K562 (cell line): Measurements from ENCODE around the gene TSPAN14.

Source experiments
- BACH1 ChIP-seq: fragments of 200-800 bp; sonication (Bioruptor generic); IDR thresholded peaks from 2 replicates; pipeline ENCODE4 v1.6.1; 2016; ENCODE audit warnings: missing genetic modification characterization, missing compliant biosample characterization
- KDM1A ChIP-seq, 2 experiments: fragments of 450-650 bp; IDR thresholded peaks; 2 replicates each; pipeline ENCODE4 v1.6.1; 2016; ENCODE audit warnings: mild to moderate bottlenecking in 2 of 2
- MAX ChIP-seq: sonication (generic); formaldehyde crosslinking; IDR thresholded peaks from 2 replicates; pipeline ENCODE4 v1.9.0; 2022; ENCODE audit warnings: mild to moderate bottlenecking, missing genetic modification reagents
- PCBP1 ChIP-seq: fragments of 200-400 bp; formaldehyde crosslinking; IDR thresholded peaks from 2 replicates; pipeline ENCODE4 v1.6.1; 2018; ENCODE audit warnings: mild to moderate bottlenecking, low read depth, low read length; ENCODE audit not compliant: poor library complexity, severe bottlenecking
- ZKSCAN8 ChIP-seq: fragments of 200-800 bp; sonication (Bioruptor generic); IDR thresholded peaks from 2 replicates; pipeline ENCODE4 v1.6.1; 2016; ENCODE audit warnings: missing genetic modification characterization, missing compliant biosample characterization
- ZNF589 ChIP-seq: fragments of 200-800 bp; sonication (Bioruptor generic); IDR thresholded peaks from 2 replicates; pipeline ENCODE4 v1.6.1; 2016; ENCODE audit warnings: low read depth, missing genetic modification characterization, missing compliant biosample characterization
- TF ChIP-seq, protein P1 (sequence below), 3 experiments: IDR thresholded peaks in 2 of 3; conservative IDR thresholded peaks in 1 of 3; 2 replicates each; pipeline ENCODE4 v1.5.1; 2011 to 2012; ENCODE audit warnings: low read length in 3 of 3, mild to moderate bottlenecking in 3 of 3, control low read depth in 2 of 3, improper control_type of control experiment in 1 of 3, inconsistent platforms in 1 of 3, low read depth in 1 of 3, mixed read lengths in 1 of 3, moderate library complexity in 1 of 3; ENCODE audit not compliant: insufficient read depth in 2 of 3

- no peak for TF ChIP-seq PCBP1
- no peak for TF ChIP-seq BACH1 (tag)
- TF ChIP-seq, protein P1, sequence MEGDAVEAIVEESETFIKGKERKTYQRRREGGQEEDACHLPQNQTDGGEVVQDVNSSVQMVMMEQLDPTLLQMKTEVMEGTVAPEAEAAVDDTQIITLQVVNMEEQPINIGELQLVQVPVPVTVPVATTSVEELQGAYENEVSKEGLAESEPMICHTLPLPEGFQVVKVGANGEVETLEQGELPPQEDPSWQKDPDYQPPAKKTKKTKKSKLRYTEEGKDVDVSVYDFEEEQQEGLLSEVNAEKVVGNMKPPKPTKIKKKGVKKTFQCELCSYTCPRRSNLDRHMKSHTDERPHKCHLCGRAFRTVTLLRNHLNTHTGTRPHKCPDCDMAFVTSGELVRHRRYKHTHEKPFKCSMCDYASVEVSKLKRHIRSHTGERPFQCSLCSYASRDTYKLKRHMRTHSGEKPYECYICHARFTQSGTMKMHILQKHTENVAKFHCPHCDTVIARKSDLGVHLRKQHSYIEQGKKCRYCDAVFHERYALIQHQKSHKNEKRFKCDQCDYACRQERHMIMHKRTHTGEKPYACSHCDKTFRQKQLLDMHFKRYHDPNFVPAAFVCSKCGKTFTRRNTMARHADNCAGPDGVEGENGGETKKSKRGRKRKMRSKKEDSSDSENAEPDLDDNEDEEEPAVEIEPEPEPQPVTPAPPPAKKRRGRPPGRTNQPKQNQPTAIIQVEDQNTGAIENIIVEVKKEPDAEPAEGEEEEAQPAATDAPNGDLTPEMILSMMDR (IDR thresholded peaks at IDR 0.05 in 2 of 3, conservative IDR thresholded peaks at IDR 0.05 in 1 of 3; ENCODE audit: insufficient read depth in 2 of 3, low read depth in 1 of 3, low read length in 3 of 3): no peak
- TF ChIP-seq KDM1A (IDR thresholded peaks at IDR 0.05): no peak
- TF ChIP-seq ZNF589 (CRISPR knock-in tag): no peak
- no peak for TF ChIP-seq ZKSCAN8 (CRISPR knock-in tag)
- no peak for TF ChIP-seq MAX (CRISPR knock-in tag)
Measured at GRCh38 chr10:80468002-80468401, 13.9 kb downstream of the TSPAN14 start.
